ENCODE results near the gene NDUFS6. TPM values are rescaled to one million over a fixed set of nuclear protein-coding genes. Genes with fewer than 3 reads are reported as not detected.

Gene NDUFS6
- total RNA-seq, 1 donor from 2014 or later: 20.7 TPM

DNA sequence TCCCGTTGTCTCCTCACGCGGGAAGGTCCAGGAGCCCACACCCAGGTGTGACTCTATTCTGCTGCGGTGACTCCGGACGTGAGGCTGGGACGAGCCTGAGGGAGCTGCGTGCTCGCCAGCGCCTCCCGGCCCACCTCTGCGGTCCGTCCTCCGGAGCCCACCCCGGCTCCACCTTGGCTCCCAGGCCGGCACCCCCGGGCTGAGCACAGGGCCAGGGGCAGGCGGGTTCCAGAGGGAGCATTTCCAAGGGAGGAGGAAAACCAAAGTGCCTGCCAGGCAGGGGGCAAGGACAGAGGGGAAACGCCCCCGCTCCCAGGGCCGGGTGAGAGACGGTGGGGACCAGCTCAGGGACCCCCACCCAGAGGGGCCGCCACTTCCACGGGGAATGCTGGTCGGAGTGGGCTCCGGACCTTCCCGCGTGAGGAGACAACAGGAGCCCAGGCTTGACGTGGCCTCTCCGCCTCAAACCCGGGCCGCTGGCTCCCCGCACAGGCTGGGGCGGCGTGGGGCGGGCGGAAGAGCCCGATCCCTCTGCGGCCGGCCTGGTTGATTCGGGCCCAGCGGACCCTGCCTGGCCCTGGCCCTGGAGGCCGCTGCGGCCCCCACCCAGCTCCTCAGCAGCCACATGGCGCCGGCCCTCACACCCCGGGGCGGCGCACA, 55.5 kb downstream of the NDUFS6 start:
- no peak for ATAC-seq
- intact Hi-C loops (cut with DNase I): no loop called here
- no peak for DNase-seq (ENCODE audit: low spot score)

DNA sequence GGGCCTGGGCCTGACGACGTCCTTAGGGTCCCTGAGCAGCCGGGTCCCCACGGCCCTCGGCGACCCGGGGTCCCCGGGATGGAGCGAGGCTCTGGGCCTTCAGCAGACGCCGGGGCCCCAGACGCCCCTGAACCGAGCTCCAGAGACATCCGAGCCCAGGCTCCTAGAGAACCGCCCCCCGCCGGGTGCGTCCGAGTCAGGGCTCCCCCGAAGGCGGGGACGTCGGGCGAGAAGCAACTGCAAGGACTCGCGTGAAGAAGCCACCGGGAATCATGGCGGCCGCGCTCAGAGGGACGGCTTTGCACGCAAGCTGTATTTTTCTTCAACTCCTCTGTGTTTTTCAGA, 56.0 kb downstream of the NDUFS6 start:
- ATAC-seq (no peak), DNase-seq (ENCODE audit: low spot score) (no peak)
- intact Hi-C loops (cut with DNase I): no loop called here

DNA sequence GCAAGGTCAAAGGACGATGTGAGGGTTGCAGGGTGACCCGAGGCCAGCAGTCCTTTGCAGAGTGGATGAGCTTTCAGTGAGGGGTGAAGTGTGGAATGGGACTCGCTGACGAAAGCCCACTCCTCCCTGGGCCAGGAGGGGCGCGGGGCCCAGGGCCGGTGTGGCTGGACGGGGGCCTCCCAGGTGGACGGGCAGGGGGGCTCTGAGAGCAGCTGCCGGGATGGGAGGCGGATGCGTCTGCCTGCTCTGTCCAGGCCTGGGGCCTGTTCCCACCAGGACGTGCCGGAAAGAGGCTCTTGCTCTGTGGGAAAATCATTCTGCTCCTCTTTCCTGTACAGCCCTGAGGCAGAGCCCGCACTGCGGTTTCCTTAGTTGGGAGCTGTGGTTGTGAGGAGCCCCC, 57.2 kb downstream of the NDUFS6 start:
- intact Hi-C loops (cut with DNase I): no loop called here
- no peak for ATAC-seq
- DNase-seq (ENCODE audit: low spot score): no peak

DNA sequence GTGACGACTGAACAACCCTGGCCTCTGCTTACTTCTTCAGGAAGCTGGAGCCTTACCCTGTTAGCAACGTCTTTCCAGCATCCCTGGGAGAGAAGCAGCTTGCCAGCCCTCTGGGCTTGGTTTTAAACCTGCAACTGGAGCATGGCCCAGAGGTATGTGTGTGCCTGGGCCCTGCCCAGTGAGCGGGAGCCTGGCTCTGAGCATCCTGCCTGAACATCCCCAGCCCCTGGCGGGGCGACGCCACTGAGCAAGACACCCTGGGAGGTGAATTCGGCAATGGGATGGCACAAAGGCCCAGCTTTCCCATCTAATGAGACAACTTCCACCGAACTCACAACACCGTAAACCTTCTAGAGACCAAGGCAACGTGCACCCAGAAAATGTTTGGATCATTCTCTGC, 57.9 kb downstream of the NDUFS6 start:
- no peak for ATAC-seq
- intact Hi-C loops (cut with DNase I): no loop called here
- DNase-seq (ENCODE audit: low spot score): no peak

DNA sequence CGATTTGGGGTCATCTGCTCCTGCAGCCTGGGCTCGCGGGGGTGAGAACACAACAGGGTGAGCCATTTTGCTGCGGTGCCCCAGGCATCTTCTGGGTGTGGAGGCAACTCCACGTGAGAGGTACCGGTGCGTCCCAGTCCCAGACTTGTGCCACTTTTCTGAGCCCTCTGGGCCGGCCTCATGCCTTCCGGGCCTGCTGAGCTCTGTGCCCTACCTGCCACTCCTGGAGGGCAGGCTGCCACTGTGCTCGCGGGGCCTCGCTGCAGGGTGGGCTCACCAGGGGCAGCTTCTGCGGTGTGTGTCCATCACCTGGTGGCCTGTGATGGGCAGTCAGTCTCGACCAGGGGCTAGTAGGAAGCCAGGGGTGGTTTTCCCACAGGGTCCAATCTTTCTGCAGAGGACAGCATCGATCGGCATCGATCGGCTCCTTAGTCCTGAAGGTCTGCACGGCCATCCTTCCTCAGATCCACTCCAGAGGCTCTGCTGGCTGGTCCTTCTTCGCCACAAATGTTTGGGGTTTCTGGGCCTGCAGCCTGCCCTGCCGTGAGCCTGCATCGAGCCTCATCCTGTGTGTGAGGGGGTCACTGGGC, 58.9 kb downstream of the NDUFS6 start:
- intact Hi-C loops (cut with DNase I): no loop called here
- DNase-seq (ENCODE audit: low spot score) (no peak), ATAC-seq (no peak)

DNA sequence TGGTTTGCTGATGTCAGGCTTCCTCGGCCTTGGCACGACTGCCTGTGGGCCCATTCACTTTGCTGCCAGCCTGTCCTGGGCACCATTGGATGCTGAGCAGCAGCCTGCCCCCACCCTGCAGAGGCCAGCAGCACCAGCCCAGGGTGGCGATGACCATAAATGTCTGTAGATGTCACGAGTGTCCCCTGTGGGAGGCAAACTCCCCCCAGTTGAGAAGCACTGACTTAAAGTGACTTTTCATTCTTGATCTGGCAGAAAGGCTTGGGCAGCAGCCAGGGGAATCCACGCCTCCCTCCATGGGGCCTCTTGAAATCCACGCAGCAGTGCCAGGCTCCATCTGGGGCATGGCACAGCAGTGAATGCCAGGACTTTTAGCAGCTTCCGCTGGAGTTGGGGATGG, 59.7 kb downstream of the NDUFS6 start:
- DNase-seq (ENCODE audit: low spot score) (no peak), ATAC-seq (no peak)
- intact Hi-C loops (cut with DNase I): no loop called here

DNA sequence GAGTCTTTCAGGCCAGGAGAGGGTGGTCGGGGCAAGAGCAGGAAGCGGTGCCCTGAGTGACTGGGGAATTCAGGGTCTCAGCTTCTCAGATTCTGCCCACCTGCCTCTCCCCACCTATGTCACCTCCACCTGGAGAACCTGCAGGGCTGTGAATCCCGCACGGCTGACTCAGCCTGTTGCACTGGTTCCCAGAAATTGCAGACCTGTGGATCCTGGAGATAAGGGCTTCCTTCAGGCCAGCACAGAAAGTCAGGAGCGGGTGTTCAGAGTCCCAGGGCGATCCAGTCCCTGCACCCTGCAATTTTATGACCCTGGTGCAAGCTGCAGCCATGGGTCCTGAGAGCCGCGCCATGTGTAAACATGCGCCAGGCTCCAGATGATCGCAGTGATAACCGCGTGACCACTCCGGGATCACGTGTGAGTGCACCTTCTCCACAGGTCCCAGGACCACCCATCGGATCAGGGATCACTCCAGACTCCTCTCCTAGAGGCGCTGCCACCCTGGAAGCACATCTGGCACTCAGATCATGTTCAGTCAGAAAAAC, 63.8 kb downstream of the NDUFS6 start:
- no peak for DNase-seq (ENCODE audit: low spot score)
- ATAC-seq: no peak
- intact Hi-C loops (cut with DNase I): no loop called here

DNA sequence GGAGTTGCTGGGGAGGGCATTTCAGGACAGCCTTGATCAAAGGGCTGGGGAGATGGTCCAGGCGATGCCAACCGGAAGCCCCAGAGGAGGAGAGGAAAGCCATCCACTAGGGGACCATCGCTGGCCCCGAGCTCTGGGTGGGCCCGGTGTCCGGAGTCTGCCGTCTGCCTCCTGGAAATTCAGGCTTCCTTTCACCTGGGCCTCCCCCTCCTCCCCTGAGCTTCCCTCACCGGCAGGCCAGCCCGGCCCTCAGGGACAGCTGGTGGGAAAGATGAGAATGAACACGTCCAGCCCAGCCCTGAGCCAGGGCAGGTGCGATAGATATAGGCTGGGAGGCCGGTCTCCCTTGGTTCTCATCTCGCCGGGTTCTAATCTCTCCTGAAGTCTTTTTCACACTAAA, 64.3 kb downstream of the NDUFS6 start:
- intact Hi-C loops (cut with DNase I): no loop called here

More for the DNA sequence above, 64.3 kb downstream of the NDUFS6 start:
- no peak for DNase-seq (ENCODE audit: low spot score)
- no peak for ATAC-seq

Other genes with a start within 250 kb of the NDUFS6 start
- gene MRPL36, start 1.6 kb upstream of the NDUFS6 start, total RNA-seq: 28.4 TPM
- not detected for gene IRX4, start 81.5 kb downstream of the NDUFS6 start, total RNA-seq